GM12878 (cell line): Measurements from ENCODE around the gene GPRC5C. TPM values are rescaled to one million over a fixed set of nuclear protein-coding genes. Genes with fewer than 3 reads are reported as not detected.

Experiments
- ATAC-seq: fragments of 200-7000 bp; cut with Tn5 transposase; 3 replicates; pipeline ENCODE4 v1.9.1; 2020; ENCODE audit warnings: mild to moderate bottlenecking, moderate library complexity
- Bru-seq: library from RNA; stranded (reverse); fragments of 400-500 nt; gene quantifications from one replicate; lab custom pipeline; 2021; lab: Mats Ljungman, UMichigan
- BruChase-seq, 2 experiments: library from RNA; stranded (reverse); fragments of 400-500 nt; gene quantifications; one replicate each; lab custom pipeline; 2021; lab: Mats Ljungman, UMichigan
- BruUV-seq: library from RNA; stranded (reverse); fragments of 400-500 nt; replicated peaks from 2 replicates; lab custom pipeline; 2021; lab: Mats Ljungman, UMichigan
- CTCF ChIA-PET: fragments of 300-600 bp; sonication (Branson Sonifier 250); formaldehyde crosslinking; extraction: SDS; loops from one replicate; lab custom pipeline; 2021; ENCODE audit warnings: inconsistent platforms; lab: Yijun Ruan, JAX
- POLR2A ChIA-PET: fragments of 350-600 bp; formaldehyde crosslinking; extraction: SDS; loops from one replicate; lab custom pipeline; 2021; ENCODE audit warnings: inconsistent platforms; lab: Charles Lee
- RAD21 ChIA-PET: fragments of 300-600 bp; sonication (Branson Sonifier 250); formaldehyde crosslinking; loops from one replicate; lab custom pipeline; 2023; ENCODE audit warnings: antibody characterized with exemption; ENCODE audit not compliant: unreplicated experiment; lab: Charles Lee
- SMC1A ChIA-PET: fragments of 300-600 bp; sonication (Branson Sonifier 250); formaldehyde crosslinking; loops from one replicate; lab custom pipeline; 2023; ENCODE audit not compliant: unreplicated experiment, uncharacterized antibody; lab: Charles Lee
- DNase-seq: peaks from one replicate; pipeline ENCODE4 v3.0.0-alpha.2; 2011; ENCODE audit warnings: low read depth, low spot score
- FAIRE-seq: peaks from 3 replicates; lab custom pipeline; 2011; peaks lifted over from hg19 to GRCh38; lab: Jason Lieb, UNC
- H2AFZ ChIP-seq: 2 replicates; pipeline ENCODE4 v1.6.0; 2011; ENCODE audit warnings: low read depth, low read length, control low read depth; ENCODE audit not compliant: control insufficient read depth
- H3K27ac ChIP-seq: 2 replicates; pipeline ENCODE4 v1.5.1; 2011; ENCODE audit warnings: control low read depth; ENCODE audit not compliant: control insufficient read depth, insufficient read depth
- H3K27me3 ChIP-seq, 2 experiments: replicated peaks in 1 of 2; 2 replicates each; pipeline versions ENCODE4 v1.6.0 to v1.6.1; 2011; ENCODE audit warnings: low read length in 1 of 2; ENCODE audit not compliant: control insufficient read depth in 2 of 2, insufficient read depth in 2 of 2
- H3K36me3 ChIP-seq, 2 experiments: 2 replicates each; pipeline ENCODE4 v1.5.1; 2011; ENCODE audit warnings: low read length in 1 of 2; ENCODE audit not compliant: control insufficient read depth in 2 of 2, insufficient read depth in 2 of 2
- H3K4me1 ChIP-seq: 2 replicates; pipeline ENCODE4 v1.6.1; 2011; ENCODE audit warnings: mild to moderate bottlenecking, low read length, moderate library complexity, mixed read lengths; ENCODE audit not compliant: control insufficient read depth, insufficient read depth
- H3K4me2 ChIP-seq: 2 replicates; pipeline ENCODE4 v1.6.0; 2011; ENCODE audit warnings: control low read depth; ENCODE audit not compliant: control insufficient read depth, insufficient read depth
- H3K4me3 ChIP-seq: fragments of 200-600 bp; sonication (generic); 2 replicates; pipeline ENCODE4 v1.5.1; 2016
- H3K79me2 ChIP-seq: 2 replicates; pipeline ENCODE4 v1.6.0; 2011; ENCODE audit warnings: low read length; ENCODE audit not compliant: control insufficient read depth, insufficient read depth
- H3K9ac ChIP-seq: 2 replicates; pipeline ENCODE4 v1.8.0; 2011; ENCODE audit warnings: low read length, control low read depth, mixed read lengths; ENCODE audit not compliant: control insufficient read depth, insufficient read depth
- H3K9me3 ChIP-seq: replicated peaks from 3 replicates; pipeline ENCODE4 v1.5.1; 2011; ENCODE audit warnings: mild to moderate bottlenecking, low read length; ENCODE audit not compliant: control insufficient read depth, insufficient read depth
- H4K20me1 ChIP-seq: 2 replicates; pipeline ENCODE4 v1.6.0; 2011; ENCODE audit not compliant: control insufficient read depth, insufficient read depth
- ATF7 ChIP-seq: fragments of 450-650 bp; IDR thresholded peaks from 2 replicates; pipeline ENCODE4 v1.6.1; 2016; ENCODE audit warnings: low read depth, mild to moderate bottlenecking
- BACH1 ChIP-seq: fragments of 450-650 bp; IDR thresholded peaks from 2 replicates; pipeline ENCODE4 v1.6.1; 2017; ENCODE audit warnings: mild to moderate bottlenecking, borderline replicate concordance
- EGR1 ChIP-seq, 2 experiments: IDR thresholded peaks; 1 replicate in 1 of 2; 2 replicates in 1 of 2; pipeline ENCODE4 v1.6.1; 2011 to 2012; ENCODE audit warnings: low read depth in 2 of 2, low read length in 2 of 2, borderline replicate concordance in 1 of 2, mild to moderate bottlenecking in 1 of 2, moderate library complexity in 1 of 2
- IKZF1 ChIP-seq: fragments of 450-650 bp; conservative IDR thresholded peaks from 2 replicates; pipeline ENCODE4 v1.6.1; 2017; ENCODE audit warnings: antibody characterized with exemption, mild to moderate bottlenecking
- IRF3 ChIP-seq: fragments of 450-650 bp; IDR thresholded peaks from 2 replicates; pipeline ENCODE4 v1.6.1; 2014; ENCODE audit warnings: mild to moderate bottlenecking
- JUND ChIP-seq: IDR thresholded peaks from 2 replicates; pipeline ENCODE4 v1.6.1; 2012; ENCODE audit warnings: low read depth, mild to moderate bottlenecking, low read length, improper control_type of control experiment, moderate library complexity
- NBN ChIP-seq: fragments of 450-650 bp; IDR thresholded peaks from 2 replicates; pipeline ENCODE4 v1.6.1; 2016
- RAD51 ChIP-seq: fragments of 450-650 bp; IDR thresholded peaks from 2 replicates; pipeline ENCODE4 v1.6.1; 2016; ENCODE audit warnings: moderate library complexity, mild to moderate bottlenecking, inconsistent platforms
- SP1 ChIP-seq: IDR thresholded peaks from one replicate; pipeline ENCODE4 v1.6.1; 2011; ENCODE audit warnings: low read depth, low read length
- YBX1 ChIP-seq: fragments of 450-650 bp; IDR thresholded peaks from 2 replicates; pipeline ENCODE4 v1.6.1; 2016; ENCODE audit warnings: antibody characterized with exemption
- WGBS: methylation state at CpG from one replicate; pipeline ENCODE4 v1.1.6; 2016; ENCODE audit warnings: low lambda C conversion rate; ENCODE audit not compliant: insufficient replicate concordance, insufficient coverage; ENCODE audit errors: missing lambda C conversion rate; 5-methylcytosine and 5-hydroxymethylcytosine counted together
- in situ Hi-C: fragments of 300-500 bp; cut with MboI; formaldehyde crosslinking; loops from 9 replicates; pipeline ENCODE4 v1.14.3; 2018; ENCODE audit warnings: mixed read lengths
- intact Hi-C: fragments of 100-400 bp; cut with micrococcal nuclease; formaldehyde crosslinking; loops from one replicate; pipeline ENCODE4 v1.14.2; 2022; ENCODE audit not compliant: unreplicated experiment
- long read RNA-seq, 2 experiments: library from polyadenylated mRNA; unstranded; transcript quantifications; one replicate each; pipeline ENCODE4 v2.0.0, GENCODE V29; 2019 to 2020
- polyA minus RNA-seq, 3 experiments: library from RNA; depleted of rRNA, polyadenylated mRNA; stranded (reverse); fragments of >200 nt; gene quantifications; 2 replicates each; pipeline ENCODE4 v1.2.3, GENCODE V29; 2011
- polyA plus RNA-seq, 11 experiments: library from polyadenylated mRNA; depleted of rRNA in 4 of 11; unstranded in 6 of 11; stranded (reverse) in 5 of 11; fragments of >200 nt; fragmentation: Nextera tagmentation in 4 of 11; fragmentation: Illumina TruSeq in 1 of 11; extraction: Ambion mirVana in 4 of 11; extraction: Trizol in 1 of 11; gene quantifications; 1 replicate in 1 of 11; 2 replicates in 10 of 11; pipeline versions ENCODE4 v1.2.1 to v1.2.3, GENCODE V29; 2011 to 2016; ENCODE audit warnings: inconsistent platforms in 2 of 11, missing spikeins in 2 of 11, low read depth in 1 of 11
- total RNA-seq, 4 experiments: library from RNA; depleted of rRNA in 3 of 4; stranded (reverse); fragments of >200 nt in 3 of 4; fragmentation: Illumina TruSeq in 1 of 4; extraction: Trizol in 1 of 4; gene quantifications; 2 replicates each; pipeline versions ENCODE4 v1.2.1 to v1.2.3, GENCODE V29; 2013 to 2021
- TF ChIP-seq, protein P1 (sequence below): fragments of 450-650 bp; IDR thresholded peaks from 2 replicates; pipeline ENCODE4 v1.6.1; 2018; ENCODE audit warnings: mild to moderate bottlenecking, low read depth, moderate library complexity; ENCODE audit not compliant: partially characterized antibody

The GPRC5C gene, protein sequence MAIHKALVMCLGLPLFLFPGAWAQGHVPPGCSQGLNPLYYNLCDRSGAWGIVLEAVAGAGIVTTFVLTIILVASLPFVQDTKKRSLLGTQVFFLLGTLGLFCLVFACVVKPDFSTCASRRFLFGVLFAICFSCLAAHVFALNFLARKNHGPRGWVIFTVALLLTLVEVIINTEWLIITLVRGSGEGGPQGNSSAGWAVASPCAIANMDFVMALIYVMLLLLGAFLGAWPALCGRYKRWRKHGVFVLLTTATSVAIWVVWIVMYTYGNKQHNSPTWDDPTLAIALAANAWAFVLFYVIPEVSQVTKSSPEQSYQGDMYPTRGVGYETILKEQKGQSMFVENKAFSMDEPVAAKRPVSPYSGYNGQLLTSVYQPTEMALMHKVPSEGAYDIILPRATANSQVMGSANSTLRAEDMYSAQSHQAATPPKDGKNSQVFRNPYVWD
- 3.2 and 3.6 TPM in 2 replicates for total RNA-seq (2013; cell fraction: nucleolus; rRNA removed)
- total RNA-seq (2014; rRNA removed) (0.16 and 0.73 TPM in 2 replicates), total RNA-seq (2014; rRNA removed; fragmentation: Illumina TruSeq; extraction: Trizol) (0.28 and 0.31 TPM in 2 replicates), total RNA-seq (2021) (0.36 and 0.58 TPM in 2 replicates), polyA plus RNA-seq (2011; rRNA removed) (0.26 and 1.3 TPM in 2 replicates), polyA plus RNA-seq (2014; fragmentation: Illumina TruSeq; extraction: Trizol) (0.35 TPM in 1 of 2 replicates, not detected in the other), polyA plus RNA-seq (2014; fragmentation: Nextera tagmentation; extraction: Ambion mirVana) (under 1 TPM in 1 of 2 experiments, not detected in 1; 0.04 TPM), polyA plus RNA-seq (2014; rRNA removed) (0.14 and 0.66 TPM in 2 replicates), polyA plus RNA-seq (2016; fragmentation: Nextera tagmentation; extraction: Ambion mirVana) (under 1 TPM in 1 of 2 experiments, not detected in 1; 0.96 TPM), polyA minus RNA-seq (2011; rRNA and poly(A)+ RNA removed) (0.37 and 1.3 TPM in 2 replicates), Bru-seq, nascent RNA (percentile 45 among the genes with signal in this experiment), BruChase-seq, experiment 1, labeled RNA remaining after a 6-hour chase (percentile 40 among the genes with signal in this experiment), BruChase-seq, experiment 2, labeled RNA remaining after a 2-hour chase (percentile 45 among the genes with signal in this experiment)
- polyA plus RNA-seq (2011; ENCODE audit: low read depth) = 0.91 TPM
- polyA plus RNA-seq (2011; cell fraction: cytosol; rRNA removed) = 1.2 and 1.5 TPM in 2 replicates
- 1.7 and 2.8 TPM in 2 replicates for polyA plus RNA-seq (2011; cell fraction: nucleus; rRNA removed)
- polyA plus RNA-seq (2012) = 1.9 and 2.1 TPM in 2 replicates
- 0.67 and 1.0 TPM in 2 replicates for polyA minus RNA-seq (2011; cell fraction: cytosol; rRNA and poly(A)+ RNA removed)
- 0.48 and 1.2 TPM in 2 replicates for polyA minus RNA-seq (2011; cell fraction: nucleus; rRNA and poly(A)+ RNA removed)
- long read RNA-seq, experiment 1 = 0 reads
- long read RNA-seq, experiment 2 = 0 reads

DNA sequence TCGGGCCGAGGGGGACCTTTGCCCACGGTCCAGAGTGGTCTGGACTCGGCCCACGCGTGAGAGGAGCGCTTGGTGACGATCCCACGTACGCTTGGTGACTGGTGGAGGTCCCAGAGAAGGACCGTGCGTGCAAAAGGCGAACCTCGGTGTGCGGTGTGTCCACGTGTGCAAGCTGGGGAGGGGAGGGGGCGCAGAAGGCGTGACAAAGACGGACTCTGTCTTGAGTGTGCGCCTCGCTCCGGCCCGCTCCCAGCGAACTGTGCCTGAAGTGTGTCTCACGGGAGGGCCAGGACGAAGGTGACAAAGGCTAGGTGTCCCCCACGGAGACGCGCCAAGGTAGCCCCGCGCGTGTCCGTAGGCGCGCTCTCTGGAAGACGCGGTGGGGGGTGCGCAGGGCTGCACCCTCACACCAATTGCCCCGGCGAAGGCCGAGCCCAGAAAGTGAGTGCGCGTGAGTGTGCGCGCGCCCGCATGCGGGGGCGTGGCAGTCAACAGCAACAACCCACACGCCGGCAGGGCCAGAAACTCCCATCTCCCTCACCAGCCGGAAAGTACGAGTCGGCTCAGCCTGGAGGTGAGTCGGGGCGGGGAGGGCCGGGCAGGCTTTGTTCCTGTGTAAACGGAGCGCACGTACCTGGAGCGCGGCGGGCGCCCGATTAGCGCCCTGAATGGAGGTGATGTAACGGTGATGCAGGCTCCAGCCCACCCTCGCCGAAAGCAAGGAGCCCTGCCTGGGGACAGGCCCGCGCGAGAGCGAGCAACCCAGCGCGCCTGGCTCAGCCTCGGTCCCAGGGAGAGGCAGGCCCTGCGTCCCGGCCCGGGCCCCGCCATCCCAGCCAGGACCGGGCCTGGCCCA lies at the start of gene GPRC5C:
Gene GPRC5C, plus strand, starts transcription at position 521 of the 856 bp plus-strand sequence. CDS start 7,689 bp downstream, outside the sequence.
- WGBS = 22% methylated on average over 68 of the region's 81 CpGs
- Histone ChIP-seq H3K27me3 (peaks cover 3 to 11% of the 10 kb centered on the region in 2 experiments; a peak in 3 of 4 replicates), H3K9me3 (no peaks in the 10 kb centered on the region; the same call in 2 of the 3 replicates), H3K9ac (no peak within 1 kb of the TSS; the same call in 1 of the 2 replicates), H3K4me1 (peaks cover 17% of the 10 kb centered on the region), H3K4me2 (peak within 1 kb of the TSS; percentile 89), H2AFZ (0 out of 2 replicates have a peak within 1 kb of the TSS, but pooled peaks have one; percentile 7), H4K20me1 (no peaks in the 10 kb centered on the region), H3K4me3 (no peak within 1 kb of the TSS; the same call in 1 of the 2 replicates), H3K27ac (no peak within 1 kb of the TSS), H3K79me2 (no peaks in the 10 kb centered on the region), H3K36me3 (no peaks in the 10 kb centered on the region)
- ChIA-PET RAD21 (no interaction called here), CTCF (interaction anchor here (2.3 kb wide), 1 partner anchor 23 kb away, joined by 9 read pairs; no protein-coding TSS in a partner anchor), POLR2A (no interaction called here), SMC1A (no interaction called here)
- peak; percentile 42 for ATAC-seq
- no peak for FAIRE-seq
- intact Hi-C loops (loop anchor here (2.0 kb wide), 1 partner anchor 17 kb away; no protein-coding TSS in a partner anchor), in situ Hi-C loops (no loop called here)
- BruUV-seq = no TSS peak
- DNase-seq = no peak
- TF ChIP-seq IRF3 (no peak), ATF7 (no peak), RAD51 (no peak), NBN (no peak), IKZF1 (0 out of 2 replicates have a peak, but pooled peaks have one; percentile 18), BACH1 (no peak), SP1 (no peak), YBX1 (no peak), EGR1 (IDR thresholded peaks at IDR 0.05; ENCODE audit: borderline replicate concordance in 1 of 2, low read depth in 2 of 2, low read length in 2 of 2) (peak in 1 of 2 experiments; percentile 57; a peak in 1 of 3 replicates), JUND (no peak)
- TF ChIP-seq, protein P1, sequence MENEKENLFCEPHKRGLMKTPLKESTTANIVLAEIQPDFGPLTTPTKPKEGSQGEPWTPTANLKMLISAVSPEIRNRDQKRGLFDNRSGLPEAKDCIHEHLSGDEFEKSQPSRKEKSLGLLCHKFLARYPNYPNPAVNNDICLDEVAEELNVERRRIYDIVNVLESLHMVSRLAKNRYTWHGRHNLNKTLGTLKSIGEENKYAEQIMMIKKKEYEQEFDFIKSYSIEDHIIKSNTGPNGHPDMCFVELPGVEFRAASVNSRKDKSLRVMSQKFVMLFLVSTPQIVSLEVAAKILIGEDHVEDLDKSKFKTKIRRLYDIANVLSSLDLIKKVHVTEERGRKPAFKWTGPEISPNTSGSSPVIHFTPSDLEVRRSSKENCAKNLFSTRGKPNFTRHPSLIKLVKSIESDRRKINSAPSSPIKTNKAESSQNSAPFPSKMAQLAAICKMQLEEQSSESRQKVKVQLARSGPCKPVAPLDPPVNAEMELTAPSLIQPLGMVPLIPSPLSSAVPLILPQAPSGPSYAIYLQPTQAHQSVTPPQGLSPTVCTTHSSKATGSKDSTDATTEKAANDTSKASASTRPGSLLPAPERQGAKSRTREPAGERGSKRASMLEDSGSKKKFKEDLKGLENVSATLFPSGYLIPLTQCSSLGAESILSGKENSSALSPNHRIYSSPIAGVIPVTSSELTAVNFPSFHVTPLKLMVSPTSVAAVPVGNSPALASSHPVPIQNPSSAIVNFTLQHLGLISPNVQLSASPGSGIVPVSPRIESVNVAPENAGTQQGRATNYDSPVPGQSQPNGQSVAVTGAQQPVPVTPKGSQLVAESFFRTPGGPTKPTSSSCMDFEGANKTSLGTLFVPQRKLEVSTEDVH = no peak
